ENCODE measurements around the gene GSN. TPM values are rescaled to one million over a fixed set of nuclear protein-coding genes. Genes with fewer than 3 reads are reported as not detected.
A peak's percentile ranks its signal among the peaks of the same experiment; 100 is the strongest.

Gene GSN
- total and polyA plus RNA-seq, 9 of the 15 experiments (the other 6 are each of a cell fraction or from before 2014, with no cell fraction given) = 0.39 to 16.6 (median 8.2) TPM

GRCh38 chr9:121230256-121230655 lies 37.7 kb upstream of the GSN start:
- no peaks in the 10 kb centered on the region for H3K9me3 ChIP-seq (replicated peaks; ENCODE audit: control insufficient read depth, insufficient read depth, low read depth, low read length)
- no peak overlapping the region for H3K9ac ChIP-seq (ENCODE audit: insufficient read depth in 1 of 2, low read depth in 2 of 2, low read length in 2 of 2)
- DNase-seq (ENCODE audit: extremely low read depth in 1 of 4, low spot score in 3 of 4) = no peak
- H2AFZ ChIP-seq (ENCODE audit: low read depth, low read length) = 0 out of 2 replicates have a peak overlapping the region, but pooled peaks have one; percentile 46
- H4K20me1 ChIP-seq (replicated peaks; ENCODE audit: control insufficient read depth, insufficient read depth, low read length) = no peaks in the 10 kb centered on the region
- POLR2A ChIA-PET = no interaction called here
- no peak for ATAC-seq
- H3K4me1 ChIP-seq (replicated peaks in 1 of 2; ENCODE audit: control insufficient read depth in 2 of 2, insufficient read depth in 2 of 2, low read length in 2 of 2) = peaks cover 10 to 27% of the 10 kb centered on the region in 2 experiments; a peak in 4 of 5 replicates
- TF ChIP-seq BCOR (IDR thresholded peaks at IDR 0.05) (no peak), CREB3 (tag; conservative IDR thresholded peaks at IDR 0.05; ENCODE audit: low read depth) (no peak), MEF2D (tag; conservative IDR thresholded peaks at IDR 0.05; ENCODE audit: low read depth) (no peak), POLR3A (IDR thresholded peaks at IDR 0.05; ENCODE audit: borderline replicate concordance, extremely low read depth, insufficient read depth, insufficient read length) (no peak), ZNF57 (CRISPR knock-in tag; IDR thresholded peaks at IDR 0.05) (no peak), MLX (CRISPR knock-in tag; conservative IDR thresholded peaks at IDR 0.05) (no peak), USF2 (CRISPR knock-in tag; IDR thresholded peaks at IDR 0.05) (no peak), MBD2 (IDR thresholded peaks at IDR 0.05; ENCODE audit: borderline replicate concordance, low read depth) (no peak), CBX5 (IDR thresholded peaks at IDR 0.05; ENCODE audit: borderline replicate concordance, low read depth) (no peak), ZNF24 (IDR thresholded peaks at IDR 0.05) (no peak), NR2C1 (IDR thresholded peaks at IDR 0.05) (no peak), NR2C1 (tag; IDR thresholded peaks at IDR 0.05) (no peak)
- TF ChIP-seq, protein P1, sequence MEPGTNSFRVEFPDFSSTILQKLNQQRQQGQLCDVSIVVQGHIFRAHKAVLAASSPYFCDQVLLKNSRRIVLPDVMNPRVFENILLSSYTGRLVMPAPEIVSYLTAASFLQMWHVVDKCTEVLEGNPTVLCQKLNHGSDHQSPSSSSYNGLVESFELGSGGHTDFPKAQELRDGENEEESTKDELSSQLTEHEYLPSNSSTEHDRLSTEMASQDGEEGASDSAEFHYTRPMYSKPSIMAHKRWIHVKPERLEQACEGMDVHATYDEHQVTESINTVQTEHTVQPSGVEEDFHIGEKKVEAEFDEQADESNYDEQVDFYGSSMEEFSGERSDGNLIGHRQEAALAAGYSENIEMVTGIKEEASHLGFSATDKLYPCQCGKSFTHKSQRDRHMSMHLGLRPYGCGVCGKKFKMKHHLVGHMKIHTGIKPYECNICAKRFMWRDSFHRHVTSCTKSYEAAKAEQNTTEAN (CRISPR knock-in tag; IDR thresholded peaks at IDR 0.05) = no peak
- TF ChIP-seq, protein P2, sequence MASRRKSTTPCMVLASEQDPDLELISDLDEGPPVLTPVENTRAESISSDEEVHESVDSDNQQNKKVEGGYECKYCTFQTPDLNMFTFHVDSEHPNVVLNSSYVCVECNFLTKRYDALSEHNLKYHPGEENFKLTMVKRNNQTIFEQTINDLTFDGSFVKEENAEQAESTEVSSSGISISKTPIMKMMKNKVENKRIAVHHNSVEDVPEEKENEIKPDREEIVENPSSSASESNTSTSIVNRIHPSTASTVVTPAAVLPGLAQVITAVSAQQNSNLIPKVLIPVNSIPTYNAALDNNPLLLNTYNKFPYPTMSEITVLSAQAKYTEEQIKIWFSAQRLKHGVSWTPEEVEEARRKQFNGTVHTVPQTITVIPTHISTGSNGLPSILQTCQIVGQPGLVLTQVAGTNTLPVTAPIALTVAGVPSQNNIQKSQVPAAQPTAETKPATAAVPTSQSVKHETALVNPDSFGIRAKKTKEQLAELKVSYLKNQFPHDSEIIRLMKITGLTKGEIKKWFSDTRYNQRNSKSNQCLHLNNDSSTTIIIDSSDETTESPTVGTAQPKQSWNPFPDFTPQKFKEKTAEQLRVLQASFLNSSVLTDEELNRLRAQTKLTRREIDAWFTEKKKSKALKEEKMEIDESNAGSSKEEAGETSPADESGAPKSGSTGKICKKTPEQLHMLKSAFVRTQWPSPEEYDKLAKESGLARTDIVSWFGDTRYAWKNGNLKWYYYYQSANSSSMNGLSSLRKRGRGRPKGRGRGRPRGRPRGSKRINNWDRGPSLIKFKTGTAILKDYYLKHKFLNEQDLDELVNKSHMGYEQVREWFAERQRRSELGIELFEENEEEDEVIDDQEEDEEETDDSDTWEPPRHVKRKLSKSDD (conservative IDR thresholded peaks at IDR 0.05; ENCODE audit: low read length) = no peak
- in situ Hi-C loops (cut with MboI) = no loop called here
- no TSS peak for BruUV-seq (replicated peaks)
- H3K27ac ChIP-seq (ENCODE audit: extremely low read depth, low read depth, low read length) = no peak overlapping the region
- CTCF ChIA-PET (ENCODE audit: low intra/inter-chr PET ratio) = no interaction called here
- no peak for FAIRE-seq
- H3K27me3 ChIP-seq (ENCODE audit: control insufficient read depth in 2 of 2, insufficient read depth in 2 of 2, low read length in 2 of 2) = no peaks in the 10 kb centered on the region
- H3K79me2 ChIP-seq (ENCODE audit: control insufficient read depth, insufficient read depth, low read length) = no peaks in the 10 kb centered on the region
- H3K9me1 ChIP-seq (ENCODE audit: control insufficient read depth, insufficient read depth, low read length) = no peaks in the 10 kb centered on the region
- H3K4me2 ChIP-seq (ENCODE audit: insufficient read depth, low read length) = no peak overlapping the region
- WGBS (ENCODE audit: insufficient coverage, low coverage, missing lambda C conversion rate) = 51% methylated on average over 5 of the region's 5 CpGs
- intact Hi-C loops (cut with micrococcal nuclease) = no loop called here
- no peak overlapping the region for H3K4me3 ChIP-seq
- H3K36me3 ChIP-seq (ENCODE audit: control insufficient read depth, insufficient read depth, low read length) = no peaks in the 10 kb centered on the region; the same call in 2 of the 3 replicates

Data from K562 (cell line).